Endodermal cell (in vitro differentiated cells): Measurements from ENCODE around the gene RPAP2. TPM values are rescaled to one million over a fixed set of nuclear protein-coding genes. Genes with fewer than 3 reads are reported as not detected.

ENCODE experiments used
- DNase-seq: peaks from one replicate; pipeline ENCODE4 v3.0.0-alpha.2; 2017
- H3K27ac ChIP-seq: 2 replicates; pipeline ENCODE4 v1.5.1; 2013; ENCODE audit warnings: mild to moderate bottlenecking, low read depth, low read length, moderate library complexity
- H3K27me3 ChIP-seq: 2 replicates; pipeline ENCODE4 v1.6.1; 2013; ENCODE audit warnings: mild to moderate bottlenecking, low read length, moderate library complexity; ENCODE audit not compliant: insufficient read depth, control insufficient read depth, poor library complexity, severe bottlenecking
- H3K36me3 ChIP-seq: 2 replicates; pipeline ENCODE4 v1.7.0; 2013; ENCODE audit warnings: mild to moderate bottlenecking, low read length, moderate library complexity; ENCODE audit not compliant: control insufficient read depth, insufficient read depth
- H3K4me1 ChIP-seq: one replicate; pipeline ENCODE4 v1.7.0; 2013; ENCODE audit warnings: low read length; ENCODE audit not compliant: control insufficient read depth, insufficient read depth
- H3K4me3 ChIP-seq: 2 replicates; pipeline ENCODE4 v1.5.1; 2013; ENCODE audit warnings: mild to moderate bottlenecking, low read length, moderate library complexity
- H3K9ac ChIP-seq: 2 replicates; pipeline ENCODE4 v1.6.1; 2013; ENCODE audit warnings: mild to moderate bottlenecking, low read length, moderate library complexity; ENCODE audit not compliant: poor library complexity, severe bottlenecking; ENCODE audit errors: extremely low read depth
- H3K9me3 ChIP-seq: 2 replicates; pipeline ENCODE4 v1.6.1; 2013; ENCODE audit warnings: mild to moderate bottlenecking, low read length, moderate library complexity; ENCODE audit not compliant: control insufficient read depth
- H3K27ac Mint-ChIP-seq: 2 replicates; pipeline ENCODE4 v1.8.0; 2020; ENCODE audit warnings: mixed read lengths
- H3K27me3 Mint-ChIP-seq: 2 replicates; pipeline ENCODE4 v1.8.0; 2021; ENCODE audit warnings: mild to moderate bottlenecking, mixed read lengths; ENCODE audit not compliant: insufficient read depth
- H3K36me3 Mint-ChIP-seq: 2 replicates; pipeline ENCODE4 v1.8.0; 2020; ENCODE audit warnings: low read depth, mixed read lengths
- H3K4me1 Mint-ChIP-seq: 2 replicates; pipeline ENCODE4 v1.8.0; 2020; ENCODE audit warnings: mixed read lengths
- H3K4me3 Mint-ChIP-seq: 2 replicates; pipeline ENCODE4 v1.8.0; 2020; ENCODE audit warnings: mild to moderate bottlenecking, moderate library complexity, mixed read lengths
- H3K9me3 Mint-ChIP-seq: 2 replicates; pipeline ENCODE4 v1.8.0; 2020; ENCODE audit warnings: mild to moderate bottlenecking, mixed read lengths
- WGBS, 2 experiments: methylation state at CpG; one replicate each; pipeline versions ENCODE4 v1.1.5 to v1.1.7; 2013; ENCODE audit warnings: missing lambda C conversion rate in 2 of 2, mixed read lengths in 1 of 2; ENCODE audit not compliant: insufficient coverage in 1 of 2, insufficient read length in 1 of 2; 5-methylcytosine and 5-hydroxymethylcytosine counted together
- total RNA-seq, 2 donors: library from RNA; stranded (reverse); fragmentation: NEBNext Ultra II Directional in 1 of 2; extraction: Animal tissue kit (Norgen Biotek cat#: 25700) in 1 of 2; gene quantifications; 2 replicates in 1 of 2; 3 replicates in 1 of 2; pipeline ENCODE4 v1.2.1, GENCODE V29; 2021
- TF ChIP-seq, protein P1 (sequence below): fragments of 200-600 bp; sonication (generic); conservative IDR thresholded peaks from 2 replicates; pipeline ENCODE4 v1.5.0; 2021; ENCODE audit warnings: antibody characterized with exemption, mild to moderate bottlenecking

Gene RPAP2
- total RNA-seq, 2 donors from 2014 or later = 38.6 to 43.7 TPM

DNA sequence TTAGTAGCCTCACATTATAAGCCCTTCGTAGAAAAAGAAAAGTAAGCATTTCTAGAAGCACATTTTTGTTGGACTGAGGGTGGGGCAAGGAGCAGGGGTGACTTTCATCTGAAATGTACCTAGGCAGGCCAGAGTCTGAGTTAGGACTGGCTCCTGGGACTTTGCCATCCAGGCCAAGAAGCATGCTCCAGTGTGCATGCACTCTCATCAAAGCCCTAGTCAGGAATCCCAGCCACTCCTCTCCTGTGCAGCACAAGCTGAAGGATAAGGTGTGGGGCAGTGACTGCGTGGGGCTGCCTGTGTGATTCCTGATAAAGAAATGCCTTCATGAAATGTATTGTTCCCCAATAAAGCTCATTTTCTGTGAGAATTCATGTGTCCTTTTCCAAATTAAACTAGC, 99.7 kb downstream of the RPAP2 start:
- peaks cover 35% of the 10 kb centered on the region for H3K9me3 Mint-ChIP-seq
- 76 to 95% methylated on average over 2 of the region's 2 CpGs for WGBS, 2 experiments
- H3K36me3 Mint-ChIP-seq = peaks cover 8% of the 10 kb centered on the region

GRCh38 chr1:92399076-92399475, 100.2 kb downstream of the RPAP2 start:
- TF ChIP-seq, protein P1, sequence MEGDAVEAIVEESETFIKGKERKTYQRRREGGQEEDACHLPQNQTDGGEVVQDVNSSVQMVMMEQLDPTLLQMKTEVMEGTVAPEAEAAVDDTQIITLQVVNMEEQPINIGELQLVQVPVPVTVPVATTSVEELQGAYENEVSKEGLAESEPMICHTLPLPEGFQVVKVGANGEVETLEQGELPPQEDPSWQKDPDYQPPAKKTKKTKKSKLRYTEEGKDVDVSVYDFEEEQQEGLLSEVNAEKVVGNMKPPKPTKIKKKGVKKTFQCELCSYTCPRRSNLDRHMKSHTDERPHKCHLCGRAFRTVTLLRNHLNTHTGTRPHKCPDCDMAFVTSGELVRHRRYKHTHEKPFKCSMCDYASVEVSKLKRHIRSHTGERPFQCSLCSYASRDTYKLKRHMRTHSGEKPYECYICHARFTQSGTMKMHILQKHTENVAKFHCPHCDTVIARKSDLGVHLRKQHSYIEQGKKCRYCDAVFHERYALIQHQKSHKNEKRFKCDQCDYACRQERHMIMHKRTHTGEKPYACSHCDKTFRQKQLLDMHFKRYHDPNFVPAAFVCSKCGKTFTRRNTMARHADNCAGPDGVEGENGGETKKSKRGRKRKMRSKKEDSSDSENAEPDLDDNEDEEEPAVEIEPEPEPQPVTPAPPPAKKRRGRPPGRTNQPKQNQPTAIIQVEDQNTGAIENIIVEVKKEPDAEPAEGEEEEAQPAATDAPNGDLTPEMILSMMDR = no peak
- H3K27me3 ChIP-seq = no peaks in the 10 kb centered on the region
- H3K9me3 Mint-ChIP-seq = peaks cover 34% of the 10 kb centered on the region
- no peak for DNase-seq
- H3K27ac ChIP-seq = no peak overlapping the region
- H3K4me3 Mint-ChIP-seq = no peak overlapping the region
- no peaks in the 10 kb centered on the region for H3K4me1 Mint-ChIP-seq
- no peaks in the 10 kb centered on the region for H3K27me3 Mint-ChIP-seq
- H3K9ac ChIP-seq = no peak overlapping the region
- H3K36me3 Mint-ChIP-seq = peaks cover 10% of the 10 kb centered on the region
- H3K4me1 ChIP-seq = no peaks in the 10 kb centered on the region
- H3K4me3 ChIP-seq = no peak overlapping the region
- H3K9me3 ChIP-seq = peaks cover 15% of the 10 kb centered on the region
- no peak overlapping the region for H3K27ac Mint-ChIP-seq
- H3K36me3 ChIP-seq = no peaks in the 10 kb centered on the region

More for the DNA sequence above, 99.7 kb downstream of the RPAP2 start:
- no peak overlapping the region for H3K27ac ChIP-seq
- H3K9me3 ChIP-seq = peaks cover 20% of the 10 kb centered on the region
- H3K27me3 ChIP-seq = no peaks in the 10 kb centered on the region
- TF ChIP-seq, protein P1 = no peak
- no peaks in the 10 kb centered on the region for H3K4me1 ChIP-seq
- no peak overlapping the region for H3K27ac Mint-ChIP-seq
- H3K27me3 Mint-ChIP-seq = no peaks in the 10 kb centered on the region
- H3K4me3 ChIP-seq = no peak overlapping the region
- DNase-seq = no peak
- H3K4me1 Mint-ChIP-seq = no peaks in the 10 kb centered on the region
- no peaks in the 10 kb centered on the region for H3K36me3 ChIP-seq
- no peak overlapping the region for H3K4me3 Mint-ChIP-seq
- no peak overlapping the region for H3K9ac ChIP-seq

DNA sequence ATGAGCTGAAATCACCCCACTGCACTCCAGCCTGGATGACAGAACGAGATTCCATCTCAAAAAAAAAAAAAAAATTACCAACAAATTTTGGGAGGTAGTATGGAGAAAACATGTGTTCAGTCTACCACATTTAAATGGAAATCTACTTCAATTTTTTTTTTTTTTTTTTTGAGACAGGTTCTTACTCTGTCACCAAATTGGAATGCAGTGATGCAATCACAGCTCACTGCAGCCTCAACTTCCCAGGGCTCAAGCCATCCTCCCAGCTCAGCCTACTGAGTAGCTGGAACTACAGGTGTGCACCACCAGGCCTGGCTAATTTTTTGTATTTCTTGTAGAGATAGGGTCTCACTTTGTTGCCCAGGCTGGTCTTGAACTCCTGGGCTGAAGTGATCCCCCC, 105.8 kb downstream of the RPAP2 start:
- H3K27me3 Mint-ChIP-seq = no peaks in the 10 kb centered on the region
- TF ChIP-seq, protein P1 = no peak
- H3K36me3 Mint-ChIP-seq = peaks cover 4% of the 10 kb centered on the region
- H3K9ac ChIP-seq = no peak overlapping the region
- H3K27me3 ChIP-seq = no peaks in the 10 kb centered on the region
- no peak for DNase-seq
- H3K4me3 Mint-ChIP-seq = no peak overlapping the region
- peaks cover 10% of the 10 kb centered on the region for H3K9me3 ChIP-seq
- no peaks in the 10 kb centered on the region for H3K4me1 Mint-ChIP-seq
- H3K36me3 ChIP-seq = no peaks in the 10 kb centered on the region
- H3K27ac Mint-ChIP-seq = no peak overlapping the region
- H3K9me3 Mint-ChIP-seq = peaks cover 32% of the 10 kb centered on the region
- no peak overlapping the region for H3K27ac ChIP-seq
- H3K4me3 ChIP-seq = no peak overlapping the region
- no CpG with 5 or more reads among the region's 1 CpG for WGBS, 2 experiments
- H3K4me1 ChIP-seq = no peaks in the 10 kb centered on the region
